ENCODE data around the gene BRWD1. TPM values are rescaled to one million over a fixed set of nuclear protein-coding genes. Genes with fewer than 3 reads are reported as not detected.

BRWD1 gene
- total RNA-seq, 1 donor = 71.3 TPM

DNA sequence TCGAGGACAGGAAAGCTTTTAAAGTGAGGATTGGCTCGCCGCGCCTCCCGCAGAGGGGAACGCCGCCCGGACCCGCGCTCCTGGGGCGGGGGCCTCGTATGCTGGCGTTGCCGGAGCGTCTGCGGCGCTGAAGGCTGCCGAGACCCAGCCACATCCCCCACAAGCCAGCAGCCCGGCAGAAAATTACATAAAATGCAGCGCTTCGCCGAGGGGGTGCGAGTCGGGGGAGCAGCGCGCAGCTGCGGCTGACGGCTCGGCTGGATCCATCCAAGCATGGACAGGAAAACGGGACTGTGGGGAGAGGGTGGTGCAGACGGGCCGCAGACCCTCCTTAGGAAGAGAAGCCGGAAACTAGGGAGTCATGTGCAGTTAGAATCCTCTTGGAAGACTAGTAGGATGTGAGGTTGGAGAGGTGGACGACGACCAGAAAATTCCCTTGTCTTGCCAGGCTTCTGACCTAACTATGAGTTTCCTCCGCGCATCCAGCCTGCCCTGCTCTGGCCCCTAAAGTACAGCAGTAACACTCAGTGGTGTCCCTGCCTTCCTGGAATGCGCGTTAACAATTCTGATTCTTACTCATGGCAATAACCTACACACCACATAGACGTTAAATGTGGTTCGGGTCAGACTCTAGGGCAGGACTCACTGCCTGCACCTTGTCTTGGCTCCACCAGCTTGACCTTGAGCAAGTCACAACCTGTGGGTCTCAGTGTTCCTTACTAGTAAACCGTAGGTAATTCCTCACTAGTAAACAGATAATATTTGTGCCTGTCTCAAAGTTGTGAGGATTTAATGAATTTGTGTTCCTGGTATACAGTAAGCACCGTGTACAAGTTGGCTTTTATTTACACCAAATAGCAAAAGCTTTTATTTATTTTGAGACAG, 953 bp upstream of the BRWD1 start:
- H3K4me2 ChIP-seq (ENCODE audit: insufficient read depth, low read length) = peak overlapping the region; percentile 92
- peaks cover 8% of the 10 kb centered on the region for H3K4me1 ChIP-seq (ENCODE audit: insufficient read depth, low read length)
- peaks cover 29% of the 10 kb centered on the region for H3K79me2 ChIP-seq (ENCODE audit: insufficient read depth, low read length)
- peak overlapping the region; percentile 88 for H3K4me3 ChIP-seq (ENCODE audit: insufficient read depth, low read length)
- peaks cover 13% of the 10 kb centered on the region for H3K36me3 ChIP-seq (ENCODE audit: insufficient read depth, low read length)
- peak overlapping the region; percentile 95 for H2AFZ ChIP-seq (ENCODE audit: low read length)
- DNase-seq (ENCODE audit: insufficient read length, low spot score, missing footprints) = peak; percentile 92
- H3K27ac ChIP-seq (ENCODE audit: low read depth, low read length) = peak overlapping the region; percentile 86
- peaks cover 5% of the 10 kb centered on the region for H4K20me1 ChIP-seq (ENCODE audit: insufficient read depth, low read length)
- H3K9me3 ChIP-seq (ENCODE audit: low read depth, low read length) = no peaks in the 10 kb centered on the region
- no peaks in the 10 kb centered on the region for H3K27me3 ChIP-seq (ENCODE audit: insufficient read depth, low read length)
- TF ChIP-seq, protein P1, sequence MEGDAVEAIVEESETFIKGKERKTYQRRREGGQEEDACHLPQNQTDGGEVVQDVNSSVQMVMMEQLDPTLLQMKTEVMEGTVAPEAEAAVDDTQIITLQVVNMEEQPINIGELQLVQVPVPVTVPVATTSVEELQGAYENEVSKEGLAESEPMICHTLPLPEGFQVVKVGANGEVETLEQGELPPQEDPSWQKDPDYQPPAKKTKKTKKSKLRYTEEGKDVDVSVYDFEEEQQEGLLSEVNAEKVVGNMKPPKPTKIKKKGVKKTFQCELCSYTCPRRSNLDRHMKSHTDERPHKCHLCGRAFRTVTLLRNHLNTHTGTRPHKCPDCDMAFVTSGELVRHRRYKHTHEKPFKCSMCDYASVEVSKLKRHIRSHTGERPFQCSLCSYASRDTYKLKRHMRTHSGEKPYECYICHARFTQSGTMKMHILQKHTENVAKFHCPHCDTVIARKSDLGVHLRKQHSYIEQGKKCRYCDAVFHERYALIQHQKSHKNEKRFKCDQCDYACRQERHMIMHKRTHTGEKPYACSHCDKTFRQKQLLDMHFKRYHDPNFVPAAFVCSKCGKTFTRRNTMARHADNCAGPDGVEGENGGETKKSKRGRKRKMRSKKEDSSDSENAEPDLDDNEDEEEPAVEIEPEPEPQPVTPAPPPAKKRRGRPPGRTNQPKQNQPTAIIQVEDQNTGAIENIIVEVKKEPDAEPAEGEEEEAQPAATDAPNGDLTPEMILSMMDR (IDR thresholded peaks at IDR 0.05; ENCODE audit: extremely low read depth, low read depth, low read length) = no peak

DNA sequence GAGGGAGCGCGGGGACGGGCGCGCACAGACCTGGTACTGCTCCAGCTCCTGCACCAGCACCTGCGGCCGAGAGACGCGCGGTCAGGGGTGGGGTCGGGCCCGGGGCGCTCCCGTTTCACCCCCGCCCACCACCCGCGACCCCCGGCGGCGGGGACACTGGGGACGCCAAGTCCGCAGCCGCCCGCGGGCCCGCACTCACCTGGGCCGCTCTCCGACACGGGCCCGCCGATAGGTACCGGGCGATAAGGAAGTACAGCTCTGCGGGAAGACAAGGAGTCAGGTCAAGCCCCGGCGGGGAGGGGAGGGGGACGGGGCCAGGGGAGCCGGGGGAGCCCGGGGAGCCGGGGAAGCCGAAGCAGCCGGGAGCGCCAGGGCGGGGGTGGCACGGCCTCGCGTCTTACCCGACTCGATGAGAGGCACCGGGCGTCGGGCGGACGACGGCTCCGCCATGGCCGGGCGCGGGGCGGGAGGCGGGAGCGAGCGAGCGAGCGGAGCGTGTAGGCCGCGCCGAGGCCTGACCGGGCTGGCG, 326 bp downstream of the BRWD1 start:
- peak overlapping the region; percentile 88 for H3K4me3 ChIP-seq (ENCODE audit: insufficient read depth, low read length)
- peaks cover 17% of the 10 kb centered on the region for H3K36me3 ChIP-seq (ENCODE audit: insufficient read depth, low read length)
- H2AFZ ChIP-seq (ENCODE audit: low read length) = no peak overlapping the region
- peak overlapping the region; percentile 63 for H3K4me2 ChIP-seq (ENCODE audit: insufficient read depth, low read length)
- DNase-seq (ENCODE audit: insufficient read length, low spot score, missing footprints) = peak; percentile 80
- H3K9me3 ChIP-seq (ENCODE audit: low read depth, low read length) = no peaks in the 10 kb centered on the region
- no peaks in the 10 kb centered on the region for H3K27me3 ChIP-seq (ENCODE audit: insufficient read depth, low read length)
- peaks cover 42% of the 10 kb centered on the region for H3K79me2 ChIP-seq (ENCODE audit: insufficient read depth, low read length)
- no peak overlapping the region for H3K27ac ChIP-seq (ENCODE audit: low read depth, low read length)
- peaks cover 12% of the 10 kb centered on the region for H4K20me1 ChIP-seq (ENCODE audit: insufficient read depth, low read length)
- peaks cover 8% of the 10 kb centered on the region for H3K4me1 ChIP-seq (ENCODE audit: insufficient read depth, low read length)
- TF ChIP-seq, protein P1 (IDR thresholded peaks at IDR 0.05; ENCODE audit: extremely low read depth, low read depth, low read length) = no peak

DNA sequence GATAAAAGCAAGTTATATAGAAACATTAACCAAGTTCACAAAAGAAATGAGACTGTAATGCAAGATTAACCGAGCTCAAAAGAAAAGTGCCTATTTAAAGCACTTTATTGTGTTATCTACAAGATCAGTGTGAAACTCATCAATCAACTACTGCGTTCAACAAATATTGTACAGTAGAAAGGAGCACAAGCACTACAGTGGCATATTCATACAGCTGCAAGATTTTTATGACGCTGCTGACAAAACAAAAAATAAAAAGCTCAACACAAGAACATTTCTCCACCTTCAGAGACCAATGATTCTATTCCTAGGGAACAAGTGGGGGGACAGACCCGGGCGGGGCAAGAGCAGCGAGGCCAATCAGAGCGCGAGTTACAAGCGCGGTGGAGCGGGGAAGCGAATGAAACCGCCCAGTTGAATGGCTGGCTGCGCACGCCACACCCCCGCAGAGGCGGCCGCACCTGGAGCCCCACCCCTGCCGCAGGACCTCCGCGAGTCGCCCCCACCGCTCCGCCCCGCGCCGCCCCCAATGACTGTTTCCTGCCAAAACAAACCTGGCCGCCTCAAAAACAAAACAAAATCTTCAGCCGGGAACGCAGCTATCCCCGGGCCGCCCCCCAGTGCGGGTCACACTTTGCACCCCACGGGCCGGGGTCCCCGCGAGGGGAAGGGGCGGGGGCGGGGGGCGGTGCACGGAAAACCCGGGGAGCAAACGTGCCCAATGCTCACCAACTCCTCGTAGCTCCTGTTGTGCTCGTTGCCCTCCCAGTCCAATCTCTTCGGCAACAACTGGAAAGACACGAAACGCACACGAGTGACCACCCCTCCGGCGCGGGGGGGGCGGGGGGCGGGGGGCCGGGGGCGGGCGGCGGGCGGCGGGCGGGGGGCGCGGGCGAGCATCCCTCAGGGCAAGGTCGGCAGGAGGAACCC, 1.1 kb downstream of the BRWD1 start:
- Histone ChIP-seq H4K20me1 (ENCODE audit: insufficient read depth, low read length) (peaks cover 19% of the 10 kb centered on the region), H3K27ac (ENCODE audit: low read depth, low read length) (no peak overlapping the region), H3K9me3 (ENCODE audit: low read depth, low read length) (no peaks in the 10 kb centered on the region), H3K27me3 (ENCODE audit: insufficient read depth, low read length) (no peaks in the 10 kb centered on the region), H3K4me1 (ENCODE audit: insufficient read depth, low read length) (peaks cover 8% of the 10 kb centered on the region), H3K36me3 (ENCODE audit: insufficient read depth, low read length) (peaks cover 22% of the 10 kb centered on the region), H3K4me3 (ENCODE audit: insufficient read depth, low read length) (peak overlapping the region; percentile 88), H3K4me2 (ENCODE audit: insufficient read depth, low read length) (peak overlapping the region; percentile 63), H3K79me2 (ENCODE audit: insufficient read depth, low read length) (peaks cover 49% of the 10 kb centered on the region), H2AFZ (ENCODE audit: low read length) (no peak overlapping the region)
- DNase-seq (ENCODE audit: insufficient read length, low spot score, missing footprints) = peak; percentile 99
- TF ChIP-seq, protein P1 (IDR thresholded peaks at IDR 0.05; ENCODE audit: extremely low read depth, low read depth, low read length) = no peak
